ENCODE measurements around the gene PCBP4. TPM values are rescaled to one million over a fixed set of nuclear protein-coding genes. Genes with fewer than 3 reads are reported as not detected.

Gene PCBP4
- total RNA-seq, 1 experiment from 2014 or later, result 45.8 TPM

DNA sequence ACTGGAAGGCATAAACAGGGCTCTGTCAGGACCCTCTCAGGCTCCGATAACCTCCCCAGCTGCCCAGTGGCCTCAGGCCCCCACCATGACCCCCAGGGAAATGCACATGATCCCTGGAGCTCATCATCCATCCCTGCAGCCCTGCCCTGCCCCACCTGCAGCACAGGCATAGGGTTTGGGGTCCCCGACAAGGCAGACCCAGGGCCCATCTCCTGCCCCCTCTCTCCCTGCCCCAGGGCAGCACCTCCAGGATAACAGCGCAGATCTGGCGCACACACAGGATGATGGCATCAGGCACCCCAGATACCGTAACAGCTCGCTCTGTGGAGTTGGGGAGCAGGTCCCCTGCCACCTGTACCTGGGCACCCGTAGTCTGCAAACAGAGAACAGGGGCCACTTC lies 7.6 kb downstream of the PCBP4 start:
- H3K9ac ChIP-seq (ENCODE audit: low read length), result no peak overlapping the region

DNA sequence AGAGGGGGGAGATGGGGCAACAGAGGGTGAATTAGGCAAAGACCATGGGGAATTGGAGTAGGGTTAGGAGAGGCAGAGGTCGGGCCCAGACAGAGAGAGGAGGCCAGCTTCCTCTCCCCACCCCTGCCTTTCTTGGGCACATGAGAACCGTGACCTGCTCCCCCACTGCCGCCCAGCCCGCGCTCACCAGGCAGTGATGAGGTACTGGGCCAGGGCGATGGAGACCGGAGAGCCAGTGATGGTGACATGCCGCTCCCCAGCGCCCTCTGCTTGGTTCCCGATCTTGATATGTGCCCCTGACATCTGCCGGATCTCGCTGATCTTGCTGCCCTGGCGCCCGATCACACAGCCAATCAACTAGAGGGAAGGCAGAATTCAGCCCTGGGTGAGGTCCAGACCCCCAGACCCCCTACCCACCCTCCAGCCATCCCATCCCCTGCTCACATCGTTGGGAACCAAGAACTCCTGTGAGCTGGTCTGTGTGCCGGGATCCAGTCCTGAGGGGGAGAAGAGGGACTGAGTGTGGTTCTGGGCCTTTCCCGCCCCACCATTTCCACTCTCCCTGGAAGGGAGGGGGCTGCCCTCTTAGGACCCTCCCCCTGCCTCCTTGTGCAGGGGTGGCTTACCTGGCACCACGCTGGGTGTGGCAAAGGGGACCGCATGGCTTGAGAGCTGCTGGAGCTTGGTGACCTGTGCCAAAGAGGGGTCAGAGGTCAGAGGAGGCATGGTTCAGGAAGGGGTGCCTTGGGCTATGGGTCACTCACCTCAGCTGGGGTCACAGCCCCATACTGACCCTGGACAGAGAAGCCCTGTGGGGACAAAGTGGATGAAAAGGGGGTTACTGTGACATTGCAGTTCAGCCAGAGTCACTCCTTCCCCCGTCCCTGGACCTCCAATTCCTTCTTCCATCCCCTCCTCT lies 8.4 kb downstream of the PCBP4 start:
- Histone ChIP-seq H3K27me3 (ENCODE audit: low read length) (no peaks in the 10 kb centered on the region), H3F3A (ENCODE audit: low read length, unreplicated experiment) (no peaks in the 10 kb centered on the region), H3K4me3 (ENCODE audit: low read length) (no peak overlapping the region), H3K4me1 (ENCODE audit: insufficient read depth, low read length) (no peaks in the 10 kb centered on the region), H3K36me3 (ENCODE audit: low read depth, low read length) (no peaks in the 10 kb centered on the region), H3K9me2 (replicated peaks; ENCODE audit: low read length) (no peaks in the 10 kb centered on the region), H3K9ac (ENCODE audit: low read length) (no peak overlapping the region), H3K79me2 (ENCODE audit: low read length) (no peaks in the 10 kb centered on the region), H3K4me2 (ENCODE audit: low read length) (no peak overlapping the region), H4K20me1 (ENCODE audit: low read length) (no peaks in the 10 kb centered on the region), H2AFZ (ENCODE audit: low read length) (no peak overlapping the region), H3K9me3 (ENCODE audit: low read length) (no peaks in the 10 kb centered on the region), H3K27ac (ENCODE audit: low read length) (no peak overlapping the region)
- ChIA-PET CTCF (no interaction called here), POLR2A (ENCODE audit: unreplicated experiment) (no interaction called here)
- TF ChIP-seq, protein P1, sequence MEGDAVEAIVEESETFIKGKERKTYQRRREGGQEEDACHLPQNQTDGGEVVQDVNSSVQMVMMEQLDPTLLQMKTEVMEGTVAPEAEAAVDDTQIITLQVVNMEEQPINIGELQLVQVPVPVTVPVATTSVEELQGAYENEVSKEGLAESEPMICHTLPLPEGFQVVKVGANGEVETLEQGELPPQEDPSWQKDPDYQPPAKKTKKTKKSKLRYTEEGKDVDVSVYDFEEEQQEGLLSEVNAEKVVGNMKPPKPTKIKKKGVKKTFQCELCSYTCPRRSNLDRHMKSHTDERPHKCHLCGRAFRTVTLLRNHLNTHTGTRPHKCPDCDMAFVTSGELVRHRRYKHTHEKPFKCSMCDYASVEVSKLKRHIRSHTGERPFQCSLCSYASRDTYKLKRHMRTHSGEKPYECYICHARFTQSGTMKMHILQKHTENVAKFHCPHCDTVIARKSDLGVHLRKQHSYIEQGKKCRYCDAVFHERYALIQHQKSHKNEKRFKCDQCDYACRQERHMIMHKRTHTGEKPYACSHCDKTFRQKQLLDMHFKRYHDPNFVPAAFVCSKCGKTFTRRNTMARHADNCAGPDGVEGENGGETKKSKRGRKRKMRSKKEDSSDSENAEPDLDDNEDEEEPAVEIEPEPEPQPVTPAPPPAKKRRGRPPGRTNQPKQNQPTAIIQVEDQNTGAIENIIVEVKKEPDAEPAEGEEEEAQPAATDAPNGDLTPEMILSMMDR (conservative IDR thresholded peaks at IDR 0.05; ENCODE audit: low read depth, low read length), result no peak
- TF ChIP-seq EZH2 (IDR thresholded peaks at IDR 0.05; ENCODE audit: low read length, unreplicated experiment), result no peak
- TF ChIP-seq EZH2phosphoT487 (IDR thresholded peaks at IDR 0.05; ENCODE audit: borderline replicate concordance, low read length), result no peak
- DNase-seq, result no peak
- ATAC-seq, result no peak
- BruUV-seq (replicated peaks), result no TSS peak
- intact Hi-C loops (cut with micrococcal nuclease), result no loop called here

More for the DNA sequence above, 7.6 kb downstream of the PCBP4 start:
- Histone ChIP-seq H3K36me3 (ENCODE audit: low read depth, low read length) (no peaks in the 10 kb centered on the region), H3K27me3 (ENCODE audit: low read length) (no peaks in the 10 kb centered on the region), H3K9me3 (ENCODE audit: low read length) (no peaks in the 10 kb centered on the region), H3K4me3 (ENCODE audit: low read length) (no peak overlapping the region), H3K4me1 (ENCODE audit: insufficient read depth, low read length) (no peaks in the 10 kb centered on the region), H3F3A (ENCODE audit: low read length, unreplicated experiment) (no peaks in the 10 kb centered on the region), H2AFZ (ENCODE audit: low read length) (no peak overlapping the region), H3K27ac (ENCODE audit: low read length) (no peak overlapping the region), H3K4me2 (ENCODE audit: low read length) (no peak overlapping the region), H3K79me2 (ENCODE audit: low read length) (no peaks in the 10 kb centered on the region), H4K20me1 (ENCODE audit: low read length) (no peaks in the 10 kb centered on the region), H3K9me2 (replicated peaks; ENCODE audit: low read length) (no peaks in the 10 kb centered on the region)
- POLR2A ChIA-PET (ENCODE audit: unreplicated experiment), result no interaction called here
- ATAC-seq (no peak), DNase-seq (no peak)
- no TSS peak for BruUV-seq (replicated peaks)
- CTCF ChIA-PET, result no interaction called here
- TF ChIP-seq, protein P1 (conservative IDR thresholded peaks at IDR 0.05; ENCODE audit: low read depth, low read length), result no peak
- TF ChIP-seq EZH2 (IDR thresholded peaks at IDR 0.05; ENCODE audit: low read length, unreplicated experiment), result no peak
- intact Hi-C loops (cut with micrococcal nuclease), result no loop called here

DNA sequence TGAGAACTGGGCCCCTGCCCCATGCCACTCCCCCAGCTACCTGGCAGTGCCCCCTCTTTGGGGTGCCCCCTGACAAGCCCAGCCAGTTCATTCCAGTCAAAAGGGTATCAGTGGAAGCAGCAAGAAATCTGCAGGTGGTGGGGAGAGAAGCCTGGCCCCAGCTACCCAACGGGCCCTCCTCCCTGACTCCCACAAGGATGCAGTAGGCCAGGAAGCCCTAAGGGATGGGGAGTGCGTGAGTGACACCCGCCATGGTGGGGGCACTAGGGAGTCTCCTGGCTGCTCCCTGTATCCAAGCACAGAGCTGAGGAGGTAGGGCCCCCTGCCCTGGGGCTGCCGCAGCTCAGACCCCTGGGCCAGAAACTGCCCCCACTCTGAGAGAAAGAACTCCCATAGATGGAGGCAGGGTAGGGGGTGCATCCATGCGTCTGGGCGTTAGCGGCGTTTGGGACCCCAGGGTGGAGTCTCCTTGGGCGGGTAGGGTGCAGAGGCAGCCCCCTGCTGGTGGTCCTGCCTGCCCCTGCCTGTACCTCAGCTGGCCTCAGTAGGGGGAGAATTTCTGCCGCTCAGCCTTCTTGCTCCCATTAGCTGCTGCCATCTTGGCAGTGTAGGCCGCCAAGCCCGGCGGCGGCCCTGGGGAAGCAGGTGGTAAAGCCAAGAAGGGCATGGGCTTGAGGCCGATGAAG lies 9.6 kb downstream of the PCBP4 start:
- no peak overlapping the region for H3K4me3 ChIP-seq (ENCODE audit: low read length)
- TF ChIP-seq, protein P1 (conservative IDR thresholded peaks at IDR 0.05; ENCODE audit: low read depth, low read length), result no peak
- TF ChIP-seq EZH2 (IDR thresholded peaks at IDR 0.05; ENCODE audit: low read length, unreplicated experiment), result no peak
- no peak for TF ChIP-seq EZH2phosphoT487 (IDR thresholded peaks at IDR 0.05; ENCODE audit: borderline replicate concordance, low read length)
- BruUV-seq (replicated peaks), result no TSS peak
- H2AFZ ChIP-seq (ENCODE audit: low read length), result no peak overlapping the region
- H3K79me2 ChIP-seq (ENCODE audit: low read length), result no peaks in the 10 kb centered on the region
- POLR2A ChIA-PET (ENCODE audit: unreplicated experiment), result no interaction called here
- H3K36me3 ChIP-seq (ENCODE audit: low read depth, low read length), result no peaks in the 10 kb centered on the region
- no peaks in the 10 kb centered on the region for H3F3A ChIP-seq (ENCODE audit: low read length, unreplicated experiment)
- 0 out of 2 replicates have a peak, but pooled peaks cover 6% of the 10 kb centered on the region for H3K4me1 ChIP-seq (ENCODE audit: insufficient read depth, low read length)
- ATAC-seq (no peak), DNase-seq (no peak)
- intact Hi-C loops (cut with micrococcal nuclease), result no loop called here
- no peaks in the 10 kb centered on the region for H3K27me3 ChIP-seq (ENCODE audit: low read length)
- no peak overlapping the region for H3K27ac ChIP-seq (ENCODE audit: low read length)
- CTCF ChIA-PET, result no interaction called here
- no peak overlapping the region for H3K4me2 ChIP-seq (ENCODE audit: low read length)
- H3K9ac ChIP-seq (ENCODE audit: low read length), result no peak overlapping the region
- no peaks in the 10 kb centered on the region for H3K9me2 ChIP-seq (replicated peaks; ENCODE audit: low read length)
- no peaks in the 10 kb centered on the region for H4K20me1 ChIP-seq (ENCODE audit: low read length)
- H3K9me3 ChIP-seq (ENCODE audit: low read length), result no peaks in the 10 kb centered on the region

All from PC-3 (cell line).